ENCODE measurements around the gene NUP214.

The NUP214 gene

DNA sequence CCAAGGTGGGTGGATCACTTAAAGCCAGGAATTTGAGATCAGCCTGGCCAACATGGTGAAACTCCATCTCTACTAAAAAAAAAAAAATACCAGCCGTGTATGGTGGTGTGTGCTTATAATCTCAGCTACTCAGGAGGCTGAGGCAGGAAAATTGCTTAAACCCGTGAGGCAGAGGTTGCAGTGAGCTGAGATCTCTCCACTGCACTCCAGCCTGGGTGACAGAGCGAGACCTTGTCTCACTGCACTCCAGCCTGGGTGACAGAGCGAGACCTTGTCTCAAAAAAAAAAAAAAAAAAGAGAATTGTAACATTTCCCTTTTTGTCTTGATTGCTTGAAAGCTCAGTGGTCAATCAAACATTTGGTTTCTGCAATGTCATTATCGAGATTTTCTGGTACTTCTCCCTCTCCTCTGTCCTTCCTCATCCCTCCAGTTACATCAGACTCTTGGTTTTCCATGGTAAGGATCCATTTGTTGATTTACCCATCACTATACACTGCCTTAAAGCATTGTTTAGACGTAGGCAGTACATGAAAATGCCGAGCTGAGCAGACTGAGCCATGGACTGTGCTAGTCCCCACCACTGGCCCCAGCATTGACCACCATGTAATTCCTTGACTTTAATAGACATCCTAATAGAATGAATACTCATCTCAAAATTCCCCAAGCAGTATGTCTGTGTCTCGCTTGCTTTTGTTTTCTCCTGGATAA, 40.6 kb upstream of the NUP214 start:
- Histone ChIP-seq H4K20me1 (ENCODE audit: control insufficient read depth, insufficient read depth, low read depth, low read length) (no peaks in the 10 kb centered on the region), H3F3A (ENCODE audit: control insufficient read depth, insufficient read depth) (no peaks in the 10 kb centered on the region), H3K4me1 (ENCODE audit: control insufficient read depth, low read length) (no peaks in the 10 kb centered on the region), H3K27ac (ENCODE audit: low read depth, low read length) (no peak overlapping the region), H3K27me3 (ENCODE audit: control insufficient read depth, low read length) (no peaks in the 10 kb centered on the region), H3K9me2 (replicated peaks; ENCODE audit: control insufficient read depth, low read length) (no peaks in the 10 kb centered on the region), H3K79me2 (ENCODE audit: control insufficient read depth, low read length) (no peaks in the 10 kb centered on the region), H3K36me3 (ENCODE audit: control insufficient read depth, low read length) (no peaks in the 10 kb centered on the region), H3K4me3 (ENCODE audit: low read length) (no peak overlapping the region), H3K4me2 (ENCODE audit: low read length) (no peak overlapping the region), H3K9me3 (ENCODE audit: control insufficient read depth, insufficient read depth, low read length) (no peaks in the 10 kb centered on the region)
- TF ChIP-seq EZH2phosphoT487 (IDR thresholded peaks at IDR 0.05; ENCODE audit: borderline replicate concordance, low read length), result no peak
- TF ChIP-seq, protein P1, sequence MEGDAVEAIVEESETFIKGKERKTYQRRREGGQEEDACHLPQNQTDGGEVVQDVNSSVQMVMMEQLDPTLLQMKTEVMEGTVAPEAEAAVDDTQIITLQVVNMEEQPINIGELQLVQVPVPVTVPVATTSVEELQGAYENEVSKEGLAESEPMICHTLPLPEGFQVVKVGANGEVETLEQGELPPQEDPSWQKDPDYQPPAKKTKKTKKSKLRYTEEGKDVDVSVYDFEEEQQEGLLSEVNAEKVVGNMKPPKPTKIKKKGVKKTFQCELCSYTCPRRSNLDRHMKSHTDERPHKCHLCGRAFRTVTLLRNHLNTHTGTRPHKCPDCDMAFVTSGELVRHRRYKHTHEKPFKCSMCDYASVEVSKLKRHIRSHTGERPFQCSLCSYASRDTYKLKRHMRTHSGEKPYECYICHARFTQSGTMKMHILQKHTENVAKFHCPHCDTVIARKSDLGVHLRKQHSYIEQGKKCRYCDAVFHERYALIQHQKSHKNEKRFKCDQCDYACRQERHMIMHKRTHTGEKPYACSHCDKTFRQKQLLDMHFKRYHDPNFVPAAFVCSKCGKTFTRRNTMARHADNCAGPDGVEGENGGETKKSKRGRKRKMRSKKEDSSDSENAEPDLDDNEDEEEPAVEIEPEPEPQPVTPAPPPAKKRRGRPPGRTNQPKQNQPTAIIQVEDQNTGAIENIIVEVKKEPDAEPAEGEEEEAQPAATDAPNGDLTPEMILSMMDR (IDR thresholded peaks at IDR 0.05; ENCODE audit: low read depth, low read length, poor library complexity, severe bottlenecking), result no peak

DNA sequence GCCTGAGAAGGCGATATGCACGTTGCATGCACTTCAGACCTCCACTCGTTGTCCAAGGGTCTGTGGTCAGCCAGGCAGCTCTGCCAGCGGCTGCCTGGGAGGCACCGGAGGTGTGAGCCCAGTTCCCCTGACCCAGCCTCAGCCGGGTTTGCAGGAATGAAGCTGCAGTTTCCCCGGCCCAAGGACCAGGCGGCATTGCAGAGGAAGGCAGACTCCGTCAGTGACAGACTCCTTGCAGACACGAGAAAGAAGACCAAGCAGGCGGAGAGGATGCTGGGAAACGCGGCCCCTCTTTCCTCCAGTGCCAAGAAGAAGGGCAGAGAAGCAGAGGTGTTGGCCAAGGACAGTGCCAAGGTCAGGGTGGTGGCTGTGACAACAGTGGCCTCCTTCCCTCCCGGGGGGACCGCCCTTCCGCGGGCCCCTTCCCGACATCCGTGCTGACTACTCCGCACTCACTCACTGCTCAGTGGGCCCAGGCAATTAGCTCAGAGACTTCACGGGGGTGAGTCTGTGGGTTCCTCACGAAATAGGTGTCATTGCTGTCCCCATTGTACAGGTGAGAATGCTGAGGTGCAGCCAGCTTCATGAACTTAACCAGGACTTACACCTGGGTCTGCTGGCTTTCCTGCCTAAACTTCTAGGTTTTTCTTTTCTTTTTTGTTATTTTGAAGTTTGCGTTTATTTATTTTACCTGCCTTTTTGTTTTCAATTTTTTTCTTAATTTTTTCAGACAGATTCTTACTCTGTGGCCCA, 39.8 kb upstream of the NUP214 start:
- Histone ChIP-seq H3K9me3 (ENCODE audit: control insufficient read depth, insufficient read depth, low read length) (no peaks in the 10 kb centered on the region), H3K79me2 (ENCODE audit: control insufficient read depth, low read length) (no peaks in the 10 kb centered on the region), H3K9me2 (replicated peaks; ENCODE audit: control insufficient read depth, low read length) (no peaks in the 10 kb centered on the region), H3F3A (ENCODE audit: control insufficient read depth, insufficient read depth) (no peaks in the 10 kb centered on the region), H4K20me1 (ENCODE audit: control insufficient read depth, insufficient read depth, low read depth, low read length) (no peaks in the 10 kb centered on the region), H3K27me3 (ENCODE audit: control insufficient read depth, low read length) (no peaks in the 10 kb centered on the region), H3K4me3 (ENCODE audit: low read length) (no peak overlapping the region), H3K36me3 (ENCODE audit: control insufficient read depth, low read length) (no peaks in the 10 kb centered on the region), H3K4me1 (ENCODE audit: control insufficient read depth, low read length) (no peaks in the 10 kb centered on the region), H3K4me2 (ENCODE audit: low read length) (no peak overlapping the region), H3K27ac (ENCODE audit: low read depth, low read length) (no peak overlapping the region)
- TF ChIP-seq EZH2phosphoT487 (IDR thresholded peaks at IDR 0.05; ENCODE audit: borderline replicate concordance, low read length), result no peak
- TF ChIP-seq, protein P1 (IDR thresholded peaks at IDR 0.05; ENCODE audit: low read depth, low read length, poor library complexity, severe bottlenecking), result no peak

DNA sequence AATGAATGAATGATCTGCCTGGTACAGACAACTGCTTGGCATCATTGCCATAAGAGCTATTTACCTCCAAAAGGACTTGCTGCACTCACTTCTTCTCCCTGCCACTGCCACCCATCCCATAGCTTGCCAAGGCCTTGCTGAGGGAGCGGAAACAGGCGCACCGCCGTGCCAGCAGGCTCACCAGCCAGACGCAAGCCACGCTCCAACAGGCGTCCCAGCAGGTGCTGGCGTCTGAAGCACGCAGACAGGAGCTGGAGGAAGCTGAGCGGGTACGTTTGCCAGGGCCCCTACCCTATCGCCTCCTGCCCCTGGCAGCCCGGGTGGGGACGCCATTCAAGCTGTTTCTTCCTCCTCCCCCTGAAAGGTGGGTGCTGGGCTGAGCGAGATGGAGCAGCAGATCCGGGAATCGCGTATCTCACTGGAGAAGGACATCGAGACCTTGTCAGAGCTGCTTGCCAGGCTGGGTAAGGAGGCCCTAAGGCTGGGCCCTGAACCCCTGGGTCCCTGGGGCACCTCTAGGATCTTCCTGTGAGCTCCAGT, 38.0 kb upstream of the NUP214 start:
- H3K9me3 ChIP-seq (ENCODE audit: control insufficient read depth, insufficient read depth, low read length), result no peaks in the 10 kb centered on the region
- H4K20me1 ChIP-seq (ENCODE audit: control insufficient read depth, insufficient read depth, low read depth, low read length), result no peaks in the 10 kb centered on the region
- TF ChIP-seq, protein P1 (IDR thresholded peaks at IDR 0.05; ENCODE audit: low read depth, low read length, poor library complexity, severe bottlenecking), result no peak
- no peak for TF ChIP-seq EZH2phosphoT487 (IDR thresholded peaks at IDR 0.05; ENCODE audit: borderline replicate concordance, low read length)
- no peaks in the 10 kb centered on the region for H3K4me1 ChIP-seq (ENCODE audit: control insufficient read depth, low read length)
- H3K79me2 ChIP-seq (ENCODE audit: control insufficient read depth, low read length), result no peaks in the 10 kb centered on the region
- H3K36me3 ChIP-seq (ENCODE audit: control insufficient read depth, low read length), result no peaks in the 10 kb centered on the region
- H3K4me3 ChIP-seq (ENCODE audit: low read length), result no peak overlapping the region
- H3K27me3 ChIP-seq (ENCODE audit: control insufficient read depth, low read length), result no peaks in the 10 kb centered on the region
- no peak overlapping the region for H3K4me2 ChIP-seq (ENCODE audit: low read length)
- no peaks in the 10 kb centered on the region for H3F3A ChIP-seq (ENCODE audit: control insufficient read depth, insufficient read depth)
- no peaks in the 10 kb centered on the region for H3K9me2 ChIP-seq (replicated peaks; ENCODE audit: control insufficient read depth, low read length)
- H3K27ac ChIP-seq (ENCODE audit: low read depth, low read length), result no peak overlapping the region
